ENCODE results near the gene DCHS1.

GRCh38 chr11:6687876-6688275 is 32.3 kb upstream of the DCHS1 start:
- no peak for TF ChIP-seq CTCF (IDR thresholded peaks at IDR 0.05; ENCODE audit: low read depth, low read length)
- no peak for TF ChIP-seq EZH2phosphoT487 (IDR thresholded peaks at IDR 0.05; ENCODE audit: low read depth)
